ENCODE results near the gene BPIFA3. TPM values are rescaled to one million over a fixed set of nuclear protein-coding genes. Genes with fewer than 3 reads are reported as not detected.

Gene BPIFA3
- total and polyA plus RNA-seq, 2 of the 13 experiments (the other 11 are each of a cell fraction or from before 2014, with no cell fraction given), result not detected

DNA sequence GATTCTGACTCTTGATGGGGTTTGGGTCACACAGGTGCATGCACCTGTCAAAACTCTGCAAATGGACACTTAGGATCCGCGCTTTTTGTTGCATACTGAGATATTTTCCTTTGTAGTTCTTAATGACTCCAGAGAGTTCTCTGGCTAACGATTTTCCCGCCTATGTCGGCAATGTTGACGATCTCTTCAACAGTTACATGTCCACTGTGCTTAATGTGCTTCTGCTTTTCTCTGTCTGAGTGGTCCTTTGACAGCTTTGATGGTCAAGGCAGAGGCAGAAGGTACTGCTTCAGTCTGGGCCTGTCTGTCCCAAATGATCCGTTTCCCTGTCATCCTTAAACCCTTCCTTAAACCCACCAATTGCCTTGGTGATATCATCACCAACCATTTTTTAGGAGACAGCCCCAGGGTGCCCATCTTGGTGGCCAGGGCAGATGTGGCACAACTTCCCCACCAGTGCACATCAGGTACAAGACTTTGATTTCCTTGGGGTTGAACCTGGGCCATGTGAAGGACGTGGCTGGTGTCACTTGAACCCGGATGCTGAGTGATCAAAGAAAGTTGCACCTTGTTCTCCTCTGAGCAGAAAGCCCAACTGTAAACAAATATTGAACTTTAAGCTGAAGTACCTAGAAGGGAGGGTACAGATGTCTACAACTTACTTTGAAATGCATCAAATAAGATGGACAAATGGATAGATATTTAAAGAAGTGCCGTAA is 55.2 kb downstream of the BPIFA3 start (continued):
- TF ChIP-seq ZNF354B (CRISPR knock-in tag; IDR thresholded peaks at IDR 0.05) (no peak), IRF2 (CRISPR knock-in tag; IDR thresholded peaks at IDR 0.05) (0 out of 2 replicates have a peak, but pooled peaks have one; percentile 45), ETS1 (CRISPR knock-in tag; IDR thresholded peaks at IDR 0.05) (no peak), ARID2 (CRISPR knock-in tag; IDR thresholded peaks at IDR 0.05; ENCODE audit: borderline replicate concordance) (no peak), SSRP1 (CRISPR knock-in tag; IDR thresholded peaks at IDR 0.05) (no peak), SPEN (CRISPR knock-in tag; IDR thresholded peaks at IDR 0.05; ENCODE audit: low read depth) (no peak), HOXA5 (CRISPR knock-in tag; IDR thresholded peaks at IDR 0.05) (no peak), TCF12 (IDR thresholded peaks at IDR 0.05) (no peak), TCF12 (CRISPR knock-in tag; IDR thresholded peaks at IDR 0.05) (no peak), ZNF768 (CRISPR knock-in tag; IDR thresholded peaks at IDR 0.05) (no peak), ZNF775 (CRISPR knock-in tag; IDR thresholded peaks at IDR 0.05; ENCODE audit: borderline replicate concordance) (0 out of 2 replicates have a peak, but pooled peaks have one; percentile 31), DPF2 (CRISPR knock-in tag; IDR thresholded peaks at IDR 0.05; ENCODE audit: borderline replicate concordance, low read depth) (peak; percentile 54; the same call in 1 of the 2 replicates), PPARG (CRISPR knock-in tag; conservative IDR thresholded peaks at IDR 0.05) (0 out of 2 replicates have a peak, but pooled peaks have one; percentile 21), ZNF337 (CRISPR knock-in tag; IDR thresholded peaks at IDR 0.05; ENCODE audit: borderline replicate concordance, low read depth) (no peak), SALL1 (CRISPR knock-in tag; IDR thresholded peaks at IDR 0.05) (peak; percentile 41; the same call in 1 of the 2 replicates), ZNF274 (CRISPR knock-in tag; IDR thresholded peaks at IDR 0.05) (no peak), SIX1 (CRISPR knock-in tag; IDR thresholded peaks at IDR 0.05; ENCODE audit: borderline replicate concordance) (0 out of 2 replicates have a peak, but pooled peaks have one; percentile 20), ZFAT (CRISPR knock-in tag; conservative IDR thresholded peaks at IDR 0.05) (no peak), ZBTB34 (CRISPR knock-in tag; IDR thresholded peaks at IDR 0.05) (0 out of 2 replicates have a peak, but pooled peaks have one; percentile 23), ZBTB38 (CRISPR knock-in tag; IDR thresholded peaks at IDR 0.05) (peak; percentile 90), JUNB (CRISPR knock-in tag; IDR thresholded peaks at IDR 0.05; ENCODE audit: borderline replicate concordance) (no peak), KDM6A (CRISPR knock-in tag; IDR thresholded peaks at IDR 0.05; ENCODE audit: low read depth) (0 out of 2 replicates have a peak, but pooled peaks have one; percentile 34), DNMT1 (CRISPR knock-in tag; IDR thresholded peaks at IDR 0.05) (no peak), SOX6 (IDR thresholded peaks at IDR 0.05) (no peak), SOX6 (CRISPR knock-in tag; IDR thresholded peaks at IDR 0.05) (peak; percentile 58)
- TF ChIP-seq, protein P1, sequence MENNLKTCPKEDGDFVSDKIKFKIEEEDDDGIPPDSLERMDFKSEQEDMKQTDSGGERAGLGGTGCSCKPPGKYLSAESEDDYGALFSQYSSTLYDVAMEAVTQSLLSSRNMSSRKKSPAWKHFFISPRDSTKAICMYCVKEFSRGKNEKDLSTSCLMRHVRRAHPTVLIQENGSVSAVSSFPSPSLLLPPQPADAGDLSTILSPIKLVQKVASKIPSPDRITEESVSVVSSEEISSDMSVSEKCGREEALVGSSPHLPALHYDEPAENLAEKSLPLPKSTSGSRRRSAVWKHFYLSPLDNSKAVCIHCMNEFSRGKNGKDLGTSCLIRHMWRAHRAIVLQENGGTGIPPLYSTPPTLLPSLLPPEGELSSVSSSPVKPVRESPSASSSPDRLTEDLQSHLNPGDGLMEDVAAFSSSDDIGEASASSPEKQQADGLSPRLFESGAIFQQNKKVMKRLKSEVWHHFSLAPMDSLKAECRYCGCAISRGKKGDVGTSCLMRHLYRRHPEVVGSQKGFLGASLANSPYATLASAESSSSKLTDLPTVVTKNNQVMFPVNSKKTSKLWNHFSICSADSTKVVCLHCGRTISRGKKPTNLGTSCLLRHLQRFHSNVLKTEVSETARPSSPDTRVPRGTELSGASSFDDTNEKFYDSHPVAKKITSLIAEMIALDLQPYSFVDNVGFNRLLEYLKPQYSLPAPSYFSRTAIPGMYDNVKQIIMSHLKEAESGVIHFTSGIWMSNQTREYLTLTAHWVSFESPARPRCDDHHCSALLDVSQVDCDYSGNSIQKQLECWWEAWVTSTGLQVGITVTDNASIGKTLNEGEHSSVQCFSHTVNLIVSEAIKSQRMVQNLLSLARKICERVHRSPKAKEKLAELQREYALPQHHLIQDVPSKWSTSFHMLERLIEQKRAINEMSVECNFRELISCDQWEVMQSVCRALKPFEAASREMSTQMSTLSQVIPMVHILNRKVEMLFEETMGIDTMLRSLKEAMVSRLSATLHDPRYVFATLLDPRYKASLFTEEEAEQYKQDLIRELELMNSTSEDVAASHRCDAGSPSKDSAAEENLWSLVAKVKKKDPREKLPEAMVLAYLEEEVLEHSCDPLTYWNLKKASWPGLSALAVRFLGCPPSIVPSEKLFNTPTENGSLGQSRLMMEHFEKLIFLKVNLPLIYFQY (CRISPR knock-in tag; IDR thresholded peaks at IDR 0.05; ENCODE audit: borderline replicate concordance), result no peak; the same call in 1 of the 2 replicates

All from HepG2 (cell line).